ENCODE measurements around the gene MSH4.
"Not testable (repeated sequence)": the region's sequence is repeated elsewhere in the genome, so short reads cannot be mapped to it uniquely, and the experiment has no call there.

DNA sequence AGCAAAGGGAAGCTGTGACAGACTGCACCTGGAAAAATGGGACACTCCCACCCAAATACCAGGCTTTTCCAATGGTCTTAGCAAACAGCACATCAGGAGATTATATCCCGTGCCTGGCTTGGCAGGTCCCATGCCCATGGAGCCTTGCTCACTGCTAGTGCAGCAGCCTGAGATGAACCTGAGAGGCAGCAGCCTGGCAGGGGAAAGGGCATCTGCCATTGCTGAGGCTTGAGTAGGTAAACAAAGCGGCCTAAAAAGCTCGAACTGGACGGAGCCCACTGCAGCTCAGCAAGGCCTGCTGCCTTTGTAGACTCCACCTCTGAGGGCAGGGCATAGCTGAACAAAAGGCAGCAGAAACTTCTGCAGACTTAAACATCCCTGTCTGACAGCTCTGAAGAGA is 18.9 kb upstream of the MSH4 start:
- TF ChIP-seq CTCF (optimal IDR thresholded peaks at IDR 0.05 in 1 of 3, IDR thresholded peaks at IDR 0.05 in 1 of 3, conservative IDR thresholded peaks at IDR 0.05 in 1 of 3; ENCODE audit: extremely low read depth in 1 of 3, insufficient read depth in 2 of 3, low read length in 3 of 3); EZH2 (IDR thresholded peaks at IDR 0.05; ENCODE audit: low read length): not testable (repeated sequence)
